Neutrophil (primary cell): ENCODE results near the gene ATG5.
"Not testable (repeated sequence)": the region's sequence is repeated elsewhere in the genome, so short reads cannot be mapped to it uniquely, and the experiment has no call there.

Source experiments
- H3K27ac ChIP-seq: fragments of 200-600 bp; sonication (generic); 2 replicates; pipeline ENCODE4 v1.5.1; 2016; ENCODE audit warnings: mild to moderate bottlenecking, moderate library complexity
- H3K27me3 ChIP-seq: fragments of 200-600 bp; sonication (generic); 2 replicates; pipeline ENCODE4 v1.6.0; 2016; ENCODE audit warnings: mild to moderate bottlenecking
- H3K36me3 ChIP-seq: fragments of 200-600 bp; sonication (generic); 2 replicates; pipeline ENCODE4 v1.5.1; 2017
- H3K4me1 ChIP-seq, 2 experiments: fragments of 200-600 bp in 1 of 2; sonication (generic) in 1 of 2; 1 replicate in 1 of 2; 2 replicates in 1 of 2; pipeline versions ENCODE4 v1.5.1 to v1.6.1; 2013 to 2016; ENCODE audit warnings: low read depth in 1 of 2, low read length in 1 of 2, mild to moderate bottlenecking in 1 of 2, moderate library complexity in 1 of 2; ENCODE audit not compliant: control insufficient read depth in 1 of 2, insufficient read depth in 1 of 2
- H3K4me3 ChIP-seq, 2 experiments: fragments of 200-600 bp in 1 of 2; sonication (generic) in 1 of 2; 1 replicate in 1 of 2; 2 replicates in 1 of 2; pipeline ENCODE4 v1.5.1; 2013 to 2016; ENCODE audit warnings: low read depth in 1 of 2, low read length in 1 of 2, mild to moderate bottlenecking in 1 of 2, moderate library complexity in 1 of 2
- H3K9me3 ChIP-seq: fragments of 200-600 bp; sonication (generic); 2 replicates; pipeline ENCODE4 v1.5.1; 2016
- TF ChIP-seq, protein P1 (sequence below): fragments of 200-600 bp; sonication (generic); IDR thresholded peaks from 2 replicates; pipeline ENCODE4 v1.5.1; 2016; ENCODE audit warnings: antibody characterized with exemption

The ATG5 gene

GRCh38 chr6:106281088-106281487 lies 44.5 kb downstream of the ATG5 start:
- Histone ChIP-seq H3K27me3 (no peaks in the 10 kb centered on the region), H3K36me3 (peaks cover 25% of the 10 kb centered on the region), H3K27ac (no peak overlapping the region), H3K4me1 (no peaks in the 10 kb centered on the region), H3K9me3 (no peaks in the 10 kb centered on the region), H3K4me3 (no peak overlapping the region)
- TF ChIP-seq, protein P1, sequence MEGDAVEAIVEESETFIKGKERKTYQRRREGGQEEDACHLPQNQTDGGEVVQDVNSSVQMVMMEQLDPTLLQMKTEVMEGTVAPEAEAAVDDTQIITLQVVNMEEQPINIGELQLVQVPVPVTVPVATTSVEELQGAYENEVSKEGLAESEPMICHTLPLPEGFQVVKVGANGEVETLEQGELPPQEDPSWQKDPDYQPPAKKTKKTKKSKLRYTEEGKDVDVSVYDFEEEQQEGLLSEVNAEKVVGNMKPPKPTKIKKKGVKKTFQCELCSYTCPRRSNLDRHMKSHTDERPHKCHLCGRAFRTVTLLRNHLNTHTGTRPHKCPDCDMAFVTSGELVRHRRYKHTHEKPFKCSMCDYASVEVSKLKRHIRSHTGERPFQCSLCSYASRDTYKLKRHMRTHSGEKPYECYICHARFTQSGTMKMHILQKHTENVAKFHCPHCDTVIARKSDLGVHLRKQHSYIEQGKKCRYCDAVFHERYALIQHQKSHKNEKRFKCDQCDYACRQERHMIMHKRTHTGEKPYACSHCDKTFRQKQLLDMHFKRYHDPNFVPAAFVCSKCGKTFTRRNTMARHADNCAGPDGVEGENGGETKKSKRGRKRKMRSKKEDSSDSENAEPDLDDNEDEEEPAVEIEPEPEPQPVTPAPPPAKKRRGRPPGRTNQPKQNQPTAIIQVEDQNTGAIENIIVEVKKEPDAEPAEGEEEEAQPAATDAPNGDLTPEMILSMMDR = no peak

DNA sequence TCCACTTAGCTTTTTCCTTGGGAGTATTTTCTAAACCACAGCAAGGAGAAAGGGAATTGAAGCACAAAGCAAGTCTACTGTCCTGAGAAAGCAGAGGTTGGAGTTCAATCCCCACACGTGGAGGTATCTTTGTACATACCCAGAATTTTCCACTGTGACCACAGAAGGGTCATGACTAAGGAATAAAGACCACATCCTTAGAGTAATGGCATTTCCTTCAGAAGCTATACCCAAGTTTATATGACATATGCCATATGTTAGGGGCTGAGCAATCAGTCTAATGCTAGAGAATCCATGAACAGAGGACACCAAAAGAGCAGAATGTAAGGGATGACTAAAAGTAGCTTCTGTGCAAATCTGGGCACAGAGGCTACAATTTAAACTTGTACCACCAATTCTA lies 46.4 kb downstream of the ATG5 start:
- Histone ChIP-seq H3K4me3 (no peak overlapping the region), H3K36me3 (peaks cover 25% of the 10 kb centered on the region), H3K9me3 (no peaks in the 10 kb centered on the region), H3K4me1 (no peaks in the 10 kb centered on the region), H3K27ac (no peak overlapping the region), H3K27me3 (no peaks in the 10 kb centered on the region)
- TF ChIP-seq, protein P1 = no peak

DNA sequence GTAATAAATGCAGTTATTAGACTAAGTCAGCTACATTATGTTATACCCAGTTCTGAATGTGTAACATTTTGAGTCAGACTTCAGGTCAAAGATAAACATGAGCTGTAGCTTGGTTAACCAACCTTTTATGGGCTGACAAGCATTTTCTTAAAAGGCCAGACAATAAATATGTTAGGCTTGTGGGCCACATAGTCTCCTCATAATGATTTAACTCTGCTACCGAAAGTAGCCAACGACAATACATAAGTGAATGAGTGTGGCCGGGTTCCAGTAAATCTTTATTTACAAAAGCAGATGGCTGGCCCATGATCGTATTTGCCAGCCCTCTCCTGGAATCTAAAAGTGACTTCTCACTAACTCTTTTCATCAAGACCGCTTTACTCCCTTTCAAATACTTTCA lies 49.9 kb downstream of the ATG5 start:
- Histone ChIP-seq H3K9me3 (no peaks in the 10 kb centered on the region), H3K4me1 (peaks cover 13 to 17% of the 10 kb centered on the region in 2 experiments), H3K27me3 (no peaks in the 10 kb centered on the region), H3K4me3 (no peak overlapping the region), H3K27ac (no peak overlapping the region), H3K36me3 (peaks cover 25% of the 10 kb centered on the region)
- TF ChIP-seq, protein P1 = no peak

DNA sequence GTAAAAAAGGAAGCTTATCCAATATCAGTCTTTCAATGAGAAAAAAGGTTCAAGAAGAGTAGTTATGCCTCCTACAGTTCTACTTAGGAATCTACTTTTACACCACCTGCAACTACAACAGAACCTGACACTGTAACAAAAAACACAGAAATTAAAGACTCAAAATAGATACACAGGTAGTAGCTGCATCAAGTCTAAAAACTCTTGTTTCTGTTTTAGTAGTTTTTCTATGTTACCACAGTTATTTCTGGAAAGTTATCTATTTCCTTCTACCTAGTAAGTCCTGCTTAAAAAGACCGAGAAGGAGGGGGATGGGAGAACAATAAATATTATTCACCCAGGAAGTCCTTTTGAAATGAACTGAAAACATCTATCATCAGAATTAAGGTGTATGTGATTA lies 52.5 kb downstream of the ATG5 start:
- no peaks in the 10 kb centered on the region for H3K27me3 ChIP-seq
- TF ChIP-seq, protein P1 = no peak
- H3K36me3 ChIP-seq = peaks cover 11% of the 10 kb centered on the region
- peaks cover 13 to 20% of the 10 kb centered on the region in 2 experiments for H3K4me1 ChIP-seq
- H3K4me3 ChIP-seq = no peak overlapping the region
- H3K9me3 ChIP-seq = no peaks in the 10 kb centered on the region
- no peak overlapping the region for H3K27ac ChIP-seq

DNA sequence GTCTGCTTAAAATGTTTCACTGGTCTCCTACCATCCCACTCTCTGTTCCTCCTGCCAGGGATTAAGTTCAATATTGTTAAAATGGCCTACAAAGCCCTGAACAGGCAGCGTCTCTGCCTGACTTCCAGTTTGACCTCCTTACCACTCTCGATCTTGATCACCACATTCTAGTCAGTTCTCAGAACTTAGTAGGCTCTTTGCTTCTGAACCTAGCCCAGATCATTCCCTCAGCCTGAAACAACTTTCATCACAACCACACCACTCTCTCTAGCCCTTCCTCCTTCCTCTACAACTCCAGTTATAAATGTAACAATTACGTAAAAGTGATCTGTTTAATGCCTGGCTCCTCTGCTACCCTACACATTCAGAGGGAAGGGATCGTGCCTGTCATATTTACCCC lies 53.3 kb downstream of the ATG5 start:
- H3K36me3 ChIP-seq = peaks cover 3% of the 10 kb centered on the region
- TF ChIP-seq, protein P1 = no peak
- H3K27ac ChIP-seq = no peak overlapping the region
- peaks cover 13 to 20% of the 10 kb centered on the region in 2 experiments for H3K4me1 ChIP-seq
- H3K27me3 ChIP-seq = no peaks in the 10 kb centered on the region
- H3K9me3 ChIP-seq = no peaks in the 10 kb centered on the region
- no peak overlapping the region for H3K4me3 ChIP-seq

DNA sequence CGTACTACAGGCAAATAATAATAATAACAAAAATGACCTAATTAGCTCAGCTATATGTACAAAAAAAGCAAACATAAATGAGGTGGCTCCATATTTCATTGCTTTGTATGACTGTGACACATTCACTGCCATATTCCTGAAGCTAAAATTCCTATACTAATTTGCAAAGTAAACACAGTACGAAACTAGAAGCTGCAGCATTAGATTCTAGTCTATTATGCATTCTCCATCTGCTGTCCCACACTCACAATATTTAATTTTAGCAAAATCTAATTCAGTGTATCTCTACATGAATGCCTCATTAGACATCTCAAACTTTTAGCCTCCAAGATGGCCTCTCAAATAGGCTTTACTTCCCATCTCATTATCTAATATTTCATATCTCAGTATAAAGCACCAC lies 55.1 kb downstream of the ATG5 start:
- Histone ChIP-seq H3K4me3 (no peak overlapping the region), H3K4me1 (peaks cover 13 to 20% of the 10 kb centered on the region in 2 experiments), H3K36me3 (no peaks in the 10 kb centered on the region), H3K27me3 (no peaks in the 10 kb centered on the region), H3K27ac (peak overlapping the region; percentile 67), H3K9me3 (no peaks in the 10 kb centered on the region)
- TF ChIP-seq, protein P1 = no peak

GRCh38 chr6:106269268-106269919 lies 56.2 kb downstream of the ATG5 start:
- H3K4me3 ChIP-seq, H3K27ac ChIP-seq, H3K9me3 ChIP-seq, H3K27me3 ChIP-seq, H3K36me3 ChIP-seq: not testable (repeated sequence)
- peaks cover 13 to 20% of the 10 kb centered on the region in 2 experiments for H3K4me1 ChIP-seq

DNA sequence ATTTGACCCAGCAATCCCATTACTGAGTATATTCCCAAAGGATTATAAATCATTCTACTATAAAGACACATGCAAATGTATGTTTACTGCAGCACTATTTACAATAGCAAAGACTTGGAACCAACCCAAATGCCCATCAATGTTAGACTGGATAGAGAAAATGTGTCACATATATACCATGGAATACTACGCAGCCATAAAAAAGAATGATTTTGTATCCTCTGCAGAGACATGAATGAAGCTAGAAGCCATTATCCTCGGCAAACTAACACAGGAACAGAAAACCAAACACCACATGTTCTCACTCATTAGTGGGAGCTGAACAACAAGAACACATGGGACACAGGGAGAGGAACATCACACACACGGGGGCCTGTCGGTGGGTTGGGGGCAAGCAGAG lies 57.1 kb downstream of the ATG5 start:
- H3K4me1 ChIP-seq = peaks cover 13 to 20% of the 10 kb centered on the region in 2 experiments
- not testable (repeated sequence) for H3K27ac ChIP-seq, H3K27me3 ChIP-seq, H3K4me3 ChIP-seq, H3K36me3 ChIP-seq, H3K9me3 ChIP-seq
